ENCODE results near the gene FZR1.
"Not testable (repeated sequence)": the region's sequence is repeated elsewhere in the genome, so short reads cannot be mapped to it uniquely, and the experiment has no call there.

The FZR1 gene

GRCh38 chr19:3573858-3574637 lies 67.9 kb downstream of the FZR1 start:
- peak; percentile 73 for DNase-seq (ENCODE audit: low spot score)

- DNase-seq (ENCODE audit: low spot score) = peak; percentile 9
These were observed 69.2 kb downstream of the FZR1 start for GRCh38 chr19:3575260-3575741.

- no peak for DNase-seq (ENCODE audit: low spot score)
These were observed 70.0 kb downstream of the FZR1 start for GRCh38 chr19:3575949-3576673.

GRCh38 chr19:3576696-3577443 lies 70.8 kb downstream of the FZR1 start:
- DNase-seq (ENCODE audit: low spot score) = no peak

GRCh38 chr19:3577723-3578344 lies 71.7 kb downstream of the FZR1 start:
- DNase-seq (ENCODE audit: low spot score) = no peak

- no peak for DNase-seq (ENCODE audit: low spot score)
These were observed 72.3 kb downstream of the FZR1 start for GRCh38 chr19:3578390-3578789.

GRCh38 chr19:3580156-3580934 lies 74.2 kb downstream of the FZR1 start:
- no peak for DNase-seq (ENCODE audit: low spot score)

- DNase-seq (ENCODE audit: low spot score) = not testable (repeated sequence)
These were observed 75.7 kb downstream of the FZR1 start for GRCh38 chr19:3581792-3582191.

- DNase-seq (ENCODE audit: low spot score) = not testable (repeated sequence)
These were observed 78.1 kb downstream of the FZR1 start for GRCh38 chr19:3584036-3584802.

- DNase-seq (ENCODE audit: low spot score) = no peak
These were observed 79.4 kb downstream of the FZR1 start, which contains the start of gene GIPC3 for GRCh38 chr19:3585301-3586126. Gene GIPC3 (plus strand): TSS chr19:3585478. CDS start chr19:3585598, 120 bp downstream.

- DNase-seq (ENCODE audit: low spot score) = peak; percentile 21
These were observed 80.1 kb downstream of the FZR1 start for GRCh38 chr19:3586127-3586626.

GRCh38 chr19:3586707-3587346 lies 80.7 kb downstream of the FZR1 start:
- no peak for DNase-seq (ENCODE audit: low spot score)

Measured in CD4-positive, alpha-beta T cell treated with Interleukin-15 for 4 hours (primary cell).